PC-3 (cell line): ENCODE measurements around the gene ZNF780B. TPM values are rescaled to one million over a fixed set of nuclear protein-coding genes. Genes with fewer than 3 reads are reported as not detected.

Source experiments
- ATAC-seq: fragments of 200-7000 bp; cut with Tn5 transposase; 2 replicates; pipeline ENCODE4 v1.9.1; 2020; ENCODE audit warnings: mild to moderate bottlenecking, moderate library complexity
- BruUV-seq: library from RNA; stranded (reverse); fragments of 400-500 nt; replicated peaks from 2 replicates; lab custom pipeline; 2021; lab: Mats Ljungman, UMichigan
- CTCF ChIA-PET: fragments of 300-600 bp; sonication (Branson Sonifier 250); formaldehyde crosslinking; loops from one replicate; lab custom pipeline; 2022; ENCODE audit warnings: antibody characterized with exemption; lab: Charles Lee
- POLR2A ChIA-PET: fragments of 300-600 bp; sonication (Branson Sonifier 250); formaldehyde crosslinking; loops from one replicate; lab custom pipeline; 2022; ENCODE audit warnings: antibody characterized with exemption; ENCODE audit not compliant: unreplicated experiment; lab: Charles Lee
- DNase-seq: peaks from one replicate; pipeline ENCODE4 v3.0.0-alpha.2; 2015
- H2AFZ ChIP-seq: fragments of 300-600 bp; sonication (generic); 2 replicates; pipeline ENCODE4 v1.6.0; 2016; ENCODE audit warnings: antibody characterized with exemption, low read length
- H3F3A ChIP-seq: fragments of 300-600 bp; sonication (generic); one replicate; pipeline ENCODE4 v1.6.0; 2017; ENCODE audit warnings: antibody characterized with exemption, low read length, control low read depth, mild to moderate bottlenecking; ENCODE audit not compliant: unreplicated experiment
- H3K27ac ChIP-seq: fragments of 300-600 bp; sonication (generic); 2 replicates; pipeline ENCODE4 v1.5.1; 2016; ENCODE audit warnings: mild to moderate bottlenecking, low read length
- H3K27me3 ChIP-seq: fragments of 300-600 bp; sonication (generic); 2 replicates; pipeline ENCODE4 v1.6.1; 2016; ENCODE audit warnings: low read length, mixed read lengths
- H3K36me3 ChIP-seq: fragments of 300-600 bp; sonication (generic); 2 replicates; pipeline ENCODE4 v1.6.1; 2016; ENCODE audit warnings: low read depth, mixed run types, low read length, mixed read lengths
- H3K4me1 ChIP-seq: fragments of 300-600 bp; sonication (generic); 2 replicates; pipeline ENCODE4 v1.5.1; 2016; ENCODE audit warnings: low read length; ENCODE audit not compliant: insufficient read depth
- H3K4me2 ChIP-seq: fragments of 300-600 bp; sonication (generic); 2 replicates; pipeline ENCODE4 v1.6.0; 2016; ENCODE audit warnings: low read length
- H3K4me3 ChIP-seq: fragments of 300-600 bp; sonication (generic); 2 replicates; pipeline ENCODE4 v1.5.1; 2016; ENCODE audit warnings: mild to moderate bottlenecking, low read length, mixed read lengths
- H3K79me2 ChIP-seq: fragments of 300-600 bp; sonication (generic); 2 replicates; pipeline ENCODE4 v1.6.1; 2017; ENCODE audit warnings: low read length, mixed read lengths
- H3K9ac ChIP-seq: fragments of 300-600 bp; sonication (generic); 2 replicates; pipeline ENCODE4 v1.6.0; 2016; ENCODE audit warnings: mild to moderate bottlenecking, low read length
- H3K9me2 ChIP-seq: fragments of 300-600 bp; sonication (generic); replicated peaks from 2 replicates; pipeline ENCODE4 v1.6.1; 2016; ENCODE audit warnings: mixed run types, low read length, mixed read lengths
- H3K9me3 ChIP-seq: fragments of 300-600 bp; sonication (generic); 2 replicates; pipeline ENCODE4 v1.6.1; 2016; ENCODE audit warnings: low read length, mixed read lengths
- H4K20me1 ChIP-seq: fragments of 300-600 bp; sonication (generic); 2 replicates; pipeline ENCODE4 v1.6.1; 2016; ENCODE audit warnings: low read length, mixed read lengths
- CTCF ChIP-seq: fragments of 300-600 bp; sonication (generic); conservative IDR thresholded peaks from 2 replicates; pipeline ENCODE4 v1.5.1; 2017; ENCODE audit warnings: antibody characterized with exemption, low read depth, mild to moderate bottlenecking, low read length
- EZH2 ChIP-seq: fragments of 300-600 bp; sonication (generic); IDR thresholded peaks from one replicate; pipeline ENCODE4 v1.6.1; 2017; ENCODE audit warnings: antibody characterized with exemption, mild to moderate bottlenecking, low read length; ENCODE audit not compliant: unreplicated experiment
- EZH2phosphoT487 ChIP-seq: fragments of 300-600 bp; sonication (generic); IDR thresholded peaks from 2 replicates; pipeline ENCODE4 v1.6.1; 2018; ENCODE audit warnings: mild to moderate bottlenecking, antibody characterized with exemption, low read length, borderline replicate concordance
- intact Hi-C: fragments of 100-400 bp; cut with micrococcal nuclease; formaldehyde crosslinking; loops from 2 replicates; pipeline ENCODE4 v1.9.0; 2023
- total RNA-seq: library from RNA; depleted of rRNA; stranded (reverse); fragments of >200 nt; gene quantifications from 2 replicates; pipeline ENCODE4 v1.2.3, GENCODE V29; 2014

ZNF780B gene
- total RNA-seq, 1 experiment from 2014 or later, result 7.1 TPM

GRCh38 chr19:40101813-40102212 lies 45.8 kb upstream of the ZNF780B start:
- no peak for TF ChIP-seq EZH2phosphoT487
- no peak for TF ChIP-seq EZH2
- no peak for TF ChIP-seq CTCF
- no peak overlapping the region for H3K27ac ChIP-seq
- no peak overlapping the region for H3K4me2 ChIP-seq
- H2AFZ ChIP-seq, result no peak overlapping the region
- BruUV-seq, result no TSS peak
- H3K9me3 ChIP-seq, result no peaks in the 10 kb centered on the region
- H3K9me2 ChIP-seq, result no peaks in the 10 kb centered on the region
- no peak for DNase-seq
- H3K36me3 ChIP-seq, result no peaks in the 10 kb centered on the region
- H3K4me3 ChIP-seq, result no peak overlapping the region
- no peaks in the 10 kb centered on the region for H4K20me1 ChIP-seq
- no peaks in the 10 kb centered on the region for H3F3A ChIP-seq
- no peaks in the 10 kb centered on the region for H3K79me2 ChIP-seq
- POLR2A ChIA-PET, result no interaction called here
- H3K4me1 ChIP-seq, result no peaks in the 10 kb centered on the region
- ATAC-seq, result no peak
- H3K27me3 ChIP-seq, result no peaks in the 10 kb centered on the region
- no peak overlapping the region for H3K9ac ChIP-seq
- CTCF ChIA-PET, result no interaction called here
- intact Hi-C loops, result no loop called here

GRCh38 chr19:40093416-40093815 lies 37.4 kb upstream of the ZNF780B start:
- Histone ChIP-seq H3K27ac (no peak overlapping the region), H4K20me1 (no peaks in the 10 kb centered on the region; the same call in 1 of the 2 replicates), H3K4me2 (no peak overlapping the region), H3F3A (no peaks in the 10 kb centered on the region), H3K27me3 (no peaks in the 10 kb centered on the region), H3K9me2 (no peaks in the 10 kb centered on the region), H3K4me1 (0 out of 2 replicates have a peak, but pooled peaks cover 9% of the 10 kb centered on the region), H3K9ac (no peak overlapping the region), H3K4me3 (no peak overlapping the region), H3K36me3 (0 out of 2 replicates have a peak, but pooled peaks cover 3% of the 10 kb centered on the region), H2AFZ (no peak overlapping the region), H3K79me2 (peaks cover 19% of the 10 kb centered on the region), H3K9me3 (no peaks in the 10 kb centered on the region)
- no TSS peak for BruUV-seq
- DNase-seq, result no peak
- TF ChIP-seq CTCF (no peak), EZH2 (no peak), EZH2phosphoT487 (no peak)
- ChIA-PET CTCF (no interaction called here), POLR2A (no interaction called here)
- intact Hi-C loops, result loop anchor here (10.0 kb wide), 1 partner anchor 109 kb away; no protein-coding TSS in a partner anchor
- no peak for ATAC-seq

GRCh38 chr19:40091205-40092129 lies 35.4 kb upstream of the ZNF780B start:
- Histone ChIP-seq H3F3A (no peaks in the 10 kb centered on the region), H3K4me3 (peak overlapping the region; percentile 92), H3K4me2 (peak overlapping the region; percentile 84), H3K79me2 (peaks cover 36% of the 10 kb centered on the region), H3K36me3 (0 out of 2 replicates have a peak, but pooled peaks cover 3% of the 10 kb centered on the region), H3K27ac (peak overlapping the region; percentile 61; the same call in 1 of the 2 replicates), H2AFZ (peak overlapping the region; percentile 95), H3K4me1 (0 out of 2 replicates have a peak, but pooled peaks cover 9% of the 10 kb centered on the region), H3K9me2 (no peaks in the 10 kb centered on the region), H3K9ac (peak overlapping the region; percentile 82), H4K20me1 (no peaks in the 10 kb centered on the region; the same call in 1 of the 2 replicates), H3K9me3 (no peaks in the 10 kb centered on the region), H3K27me3 (no peaks in the 10 kb centered on the region)
- CTCF ChIA-PET, result no interaction called here
- ATAC-seq (no peak), DNase-seq (no peak)
- POLR2A ChIA-PET, result interaction anchor here (0.6 to 1.6 kb wide), 3 partner anchors 19 to 1272 kb away, joined by 3 to 4 read pairs (median 3); partner anchors contain the start of genes B9D2 and PSMC4
- TSS peak; percentile 54 for BruUV-seq
- TF ChIP-seq EZH2 (no peak), EZH2phosphoT487 (no peak), CTCF (no peak)
- intact Hi-C loops, result loop anchor here (10.0 kb wide), 1 partner anchor 107 kb away; no protein-coding TSS in a partner anchor
